HEK293 (cell line): ENCODE results near the gene NCAN.

ENCODE experiments used
- EGR2 ChIP-seq: fragments of 450-650 bp; formaldehyde crosslinking; IDR thresholded peaks from 2 replicates; pipeline ENCODE4 v1.5.1; 2016; ENCODE audit warnings: low read depth, missing biosample characterization, missing genetic modification characterization
- KLF8 ChIP-seq: fragments of 450-650 bp; formaldehyde crosslinking; IDR thresholded peaks from 2 replicates; pipeline ENCODE4 v1.5.1; 2016; ENCODE audit warnings: missing biosample characterization, missing genetic modification characterization
- PRDM1 ChIP-seq: fragments of 450-650 bp; formaldehyde crosslinking; IDR thresholded peaks from 2 replicates; pipeline ENCODE4; 2016; ENCODE audit warnings: missing biosample characterization, missing genetic modification characterization
- SCRT1 ChIP-seq: fragments of 450-650 bp; formaldehyde crosslinking; IDR thresholded peaks from 2 replicates; pipeline ENCODE4 v1.5.1; 2016; ENCODE audit warnings: missing biosample characterization, missing genetic modification characterization, borderline replicate concordance
- ZBTB11 ChIP-seq: fragments of 450-650 bp; formaldehyde crosslinking; conservative IDR thresholded peaks from 2 replicates; pipeline ENCODE4 v1.5.1; 2016; ENCODE audit warnings: low read depth, missing biosample characterization, missing genetic modification characterization
- ZBTB48 ChIP-seq: fragments of 450-650 bp; formaldehyde crosslinking; IDR thresholded peaks from 2 replicates; pipeline ENCODE4 v1.5.1; 2016; ENCODE audit warnings: missing biosample characterization, missing genetic modification characterization
- ZBTB7A ChIP-seq: fragments of 450-650 bp; formaldehyde crosslinking; IDR thresholded peaks from 2 replicates; pipeline ENCODE4 v1.5.1; 2016; ENCODE audit warnings: low read depth, missing biosample characterization, missing genetic modification characterization
- ZEB2 ChIP-seq: fragments of 450-650 bp; formaldehyde crosslinking; IDR thresholded peaks from 2 replicates; pipeline ENCODE4 v1.5.1; 2016; ENCODE audit warnings: missing biosample characterization, missing genetic modification characterization
- ZFP69B ChIP-seq: fragments of 450-650 bp; formaldehyde crosslinking; IDR thresholded peaks from 2 replicates; pipeline ENCODE4 v1.5.1; 2016; ENCODE audit warnings: missing biosample characterization, missing genetic modification characterization
- ZNF112 ChIP-seq: fragments of 450-650 bp; formaldehyde crosslinking; IDR thresholded peaks from 2 replicates; pipeline ENCODE4 v1.5.0; 2017; ENCODE audit warnings: missing biosample characterization, missing genetic modification characterization
- ZNF2 ChIP-seq: fragments of 450-650 bp; formaldehyde crosslinking; IDR thresholded peaks from 2 replicates; pipeline ENCODE4 v1.5.1; 2016; ENCODE audit warnings: missing biosample characterization, missing genetic modification characterization
- ZNF221 ChIP-seq: fragments of 450-650 bp; formaldehyde crosslinking; IDR thresholded peaks from 2 replicates; pipeline ENCODE4 v1.5.1; 2017; ENCODE audit warnings: missing biosample characterization, missing genetic modification characterization, borderline replicate concordance
- ZNF239 ChIP-seq: fragments of 450-650 bp; formaldehyde crosslinking; IDR thresholded peaks from 2 replicates; pipeline ENCODE4 v1.5.1; 2016; ENCODE audit warnings: missing biosample characterization, missing genetic modification characterization
- ZNF324 ChIP-seq: fragments of 450-650 bp; formaldehyde crosslinking; IDR thresholded peaks from 2 replicates; pipeline ENCODE4 v1.5.1; 2016; ENCODE audit warnings: missing biosample characterization, missing genetic modification characterization
- ZNF335 ChIP-seq: fragments of 450-650 bp; formaldehyde crosslinking; conservative IDR thresholded peaks from 2 replicates; pipeline ENCODE4 v1.5.1; 2016; ENCODE audit warnings: missing biosample characterization, missing genetic modification characterization
- ZNF394 ChIP-seq: fragments of 450-650 bp; formaldehyde crosslinking; IDR thresholded peaks from 2 replicates; pipeline ENCODE4 v1.5.1; 2016; ENCODE audit warnings: missing biosample characterization, missing genetic modification characterization, mild to moderate bottlenecking, moderate library complexity, borderline replicate concordance
- ZNF398 ChIP-seq: fragments of 450-650 bp; formaldehyde crosslinking; IDR thresholded peaks from 2 replicates; pipeline ENCODE4 v1.5.1; 2017; ENCODE audit warnings: missing biosample characterization, missing genetic modification characterization
- ZNF473 ChIP-seq: fragments of 450-650 bp; formaldehyde crosslinking; IDR thresholded peaks from 2 replicates; pipeline ENCODE4 v1.5.1; 2017; ENCODE audit warnings: missing biosample characterization, missing genetic modification characterization
- ZNF670 ChIP-seq: fragments of 450-650 bp; formaldehyde crosslinking; IDR thresholded peaks from 2 replicates; pipeline ENCODE4 v1.5.1; 2016; ENCODE audit warnings: missing biosample characterization, missing genetic modification characterization, low read depth
- ZSCAN23 ChIP-seq: fragments of 450-650 bp; formaldehyde crosslinking; IDR thresholded peaks from 2 replicates; pipeline ENCODE4 v1.5.1; 2016; ENCODE audit warnings: missing biosample characterization, missing genetic modification characterization
- TF ChIP-seq, protein P1 (sequence below): fragments of 450-650 bp; formaldehyde crosslinking; IDR thresholded peaks from 2 replicates; pipeline ENCODE4 v1.5.1; 2016; ENCODE audit warnings: missing biosample characterization, missing genetic modification characterization
- TF ChIP-seq, protein P2 (sequence below): fragments of 450-650 bp; formaldehyde crosslinking; IDR thresholded peaks from 2 replicates; pipeline ENCODE4 v1.5.1; 2017; ENCODE audit warnings: missing biosample characterization, missing genetic modification characterization
- TF ChIP-seq, protein P3 (sequence below): fragments of 450-650 bp; formaldehyde crosslinking; IDR thresholded peaks from 2 replicates; pipeline ENCODE4 v1.5.1; 2017; ENCODE audit warnings: missing biosample characterization, missing genetic modification characterization
- TF ChIP-seq, protein P4 (sequence below): fragments of 450-650 bp; formaldehyde crosslinking; IDR thresholded peaks from 2 replicates; pipeline ENCODE4 v1.5.1; 2017; ENCODE audit warnings: missing biosample characterization, missing genetic modification characterization

NCAN gene

GRCh38 chr19:19192078-19192882 is 19.5 kb upstream of the NCAN start, which contains the start of the genes BORCS8 and RFXANK (continued):
- TF ChIP-seq ZBTB11 (tag by site-specific recombination) (peak; percentile 99), ZNF394 (tag by site-specific recombination) (peak; percentile 64), ZNF324 (tag by site-specific recombination) (peak; percentile 90; the same call in 1 of the 2 replicates), ZBTB48 (tag by site-specific recombination) (peak; percentile 85), SCRT1 (tag by site-specific recombination) (no peak), ZSCAN23 (tag by site-specific recombination) (peak; percentile 61; the same call in 1 of the 2 replicates), ZNF398 (tag by site-specific recombination) (peak; percentile 57; the same call in 1 of the 2 replicates), PRDM1 (tag by site-specific recombination) (no peak), ZEB2 (tag by site-specific recombination) (peak; percentile 89), ZNF473 (tag by site-specific recombination) (no peak), ZNF112 (tag by site-specific recombination) (no peak), ZNF239 (tag by site-specific recombination) (peak; percentile 53; the same call in 1 of the 2 replicates), ZNF335 (tag by site-specific recombination) (peak; percentile 67), ZNF2 (tag by site-specific recombination) (peak; percentile 80), KLF8 (tag by site-specific recombination) (peak; percentile 85), ZNF670 (no peak), ZBTB7A (peak; percentile 84; the same call in 1 of the 2 replicates), ZFP69B (peak; percentile 98), ZNF221 (tag by site-specific recombination) (no peak), EGR2 (0 out of 2 replicates have a peak, but pooled peaks have one; percentile 6)
- TF ChIP-seq, protein P1, sequence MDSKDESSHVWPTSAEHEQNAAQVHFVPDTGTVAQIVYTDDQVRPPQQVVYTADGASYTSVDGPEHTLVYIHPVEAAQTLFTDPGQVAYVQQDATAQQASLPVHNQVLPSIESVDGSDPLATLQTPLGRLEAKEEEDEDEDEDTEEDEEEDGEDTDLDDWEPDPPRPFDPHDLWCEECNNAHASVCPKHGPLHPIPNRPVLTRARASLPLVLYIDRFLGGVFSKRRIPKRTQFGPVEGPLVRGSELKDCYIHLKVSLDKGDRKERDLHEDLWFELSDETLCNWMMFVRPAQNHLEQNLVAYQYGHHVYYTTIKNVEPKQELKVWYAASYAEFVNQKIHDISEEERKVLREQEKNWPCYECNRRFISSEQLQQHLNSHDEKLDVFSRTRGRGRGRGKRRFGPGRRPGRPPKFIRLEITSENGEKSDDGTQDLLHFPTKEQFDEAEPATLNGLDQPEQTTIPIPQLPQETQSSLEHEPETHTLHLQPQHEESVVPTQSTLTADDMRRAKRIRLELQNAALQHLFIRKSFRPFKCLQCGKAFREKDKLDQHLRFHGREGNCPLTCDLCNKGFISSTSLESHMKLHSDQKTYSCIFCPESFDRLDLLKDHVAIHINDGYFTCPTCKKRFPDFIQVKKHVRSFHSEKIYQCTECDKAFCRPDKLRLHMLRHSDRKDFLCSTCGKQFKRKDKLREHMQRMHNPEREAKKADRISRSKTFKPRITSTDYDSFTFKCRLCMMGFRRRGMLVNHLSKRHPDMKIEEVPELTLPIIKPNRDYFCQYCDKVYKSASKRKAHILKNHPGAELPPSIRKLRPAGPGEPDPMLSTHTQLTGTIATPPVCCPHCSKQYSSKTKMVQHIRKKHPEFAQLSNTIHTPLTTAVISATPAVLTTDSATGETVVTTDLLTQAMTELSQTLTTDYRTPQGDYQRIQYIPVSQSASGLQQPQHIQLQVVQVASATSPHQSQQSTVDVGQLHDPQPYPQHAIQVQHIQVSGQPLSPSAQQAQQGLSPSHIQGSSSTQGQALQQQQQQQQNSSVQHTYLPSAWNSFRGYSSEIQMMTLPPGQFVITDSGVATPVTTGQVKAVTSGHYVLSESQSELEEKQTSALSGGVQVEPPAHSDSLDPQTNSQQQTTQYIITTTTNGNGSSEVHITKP (tag by site-specific recombination): peak; percentile 87
- TF ChIP-seq, protein P2, sequence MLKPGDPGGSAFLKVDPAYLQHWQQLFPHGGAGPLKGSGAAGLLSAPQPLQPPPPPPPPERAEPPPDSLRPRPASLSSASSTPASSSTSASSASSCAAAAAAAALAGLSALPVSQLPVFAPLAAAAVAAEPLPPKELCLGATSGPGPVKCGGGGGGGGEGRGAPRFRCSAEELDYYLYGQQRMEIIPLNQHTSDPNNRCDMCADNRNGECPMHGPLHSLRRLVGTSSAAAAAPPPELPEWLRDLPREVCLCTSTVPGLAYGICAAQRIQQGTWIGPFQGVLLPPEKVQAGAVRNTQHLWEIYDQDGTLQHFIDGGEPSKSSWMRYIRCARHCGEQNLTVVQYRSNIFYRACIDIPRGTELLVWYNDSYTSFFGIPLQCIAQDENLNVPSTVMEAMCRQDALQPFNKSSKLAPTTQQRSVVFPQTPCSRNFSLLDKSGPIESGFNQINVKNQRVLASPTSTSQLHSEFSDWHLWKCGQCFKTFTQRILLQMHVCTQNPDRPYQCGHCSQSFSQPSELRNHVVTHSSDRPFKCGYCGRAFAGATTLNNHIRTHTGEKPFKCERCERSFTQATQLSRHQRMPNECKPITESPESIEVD (tag by site-specific recombination): no peak
- TF ChIP-seq, protein P3, sequence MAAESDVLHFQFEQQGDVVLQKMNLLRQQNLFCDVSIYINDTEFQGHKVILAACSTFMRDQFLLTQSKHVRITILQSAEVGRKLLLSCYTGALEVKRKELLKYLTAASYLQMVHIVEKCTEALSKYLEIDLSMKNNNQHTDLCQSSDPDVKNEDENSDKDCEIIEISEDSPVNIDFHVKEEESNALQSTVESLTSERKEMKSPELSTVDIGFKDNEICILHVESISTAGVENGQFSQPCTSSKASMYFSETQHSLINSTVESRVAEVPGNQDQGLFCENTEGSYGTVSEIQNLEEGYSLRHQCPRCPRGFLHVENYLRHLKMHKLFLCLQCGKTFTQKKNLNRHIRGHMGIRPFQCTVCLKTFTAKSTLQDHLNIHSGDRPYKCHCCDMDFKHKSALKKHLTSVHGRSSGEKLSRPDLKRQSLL (tag by site-specific recombination): no peak
- TF ChIP-seq, protein P4, sequence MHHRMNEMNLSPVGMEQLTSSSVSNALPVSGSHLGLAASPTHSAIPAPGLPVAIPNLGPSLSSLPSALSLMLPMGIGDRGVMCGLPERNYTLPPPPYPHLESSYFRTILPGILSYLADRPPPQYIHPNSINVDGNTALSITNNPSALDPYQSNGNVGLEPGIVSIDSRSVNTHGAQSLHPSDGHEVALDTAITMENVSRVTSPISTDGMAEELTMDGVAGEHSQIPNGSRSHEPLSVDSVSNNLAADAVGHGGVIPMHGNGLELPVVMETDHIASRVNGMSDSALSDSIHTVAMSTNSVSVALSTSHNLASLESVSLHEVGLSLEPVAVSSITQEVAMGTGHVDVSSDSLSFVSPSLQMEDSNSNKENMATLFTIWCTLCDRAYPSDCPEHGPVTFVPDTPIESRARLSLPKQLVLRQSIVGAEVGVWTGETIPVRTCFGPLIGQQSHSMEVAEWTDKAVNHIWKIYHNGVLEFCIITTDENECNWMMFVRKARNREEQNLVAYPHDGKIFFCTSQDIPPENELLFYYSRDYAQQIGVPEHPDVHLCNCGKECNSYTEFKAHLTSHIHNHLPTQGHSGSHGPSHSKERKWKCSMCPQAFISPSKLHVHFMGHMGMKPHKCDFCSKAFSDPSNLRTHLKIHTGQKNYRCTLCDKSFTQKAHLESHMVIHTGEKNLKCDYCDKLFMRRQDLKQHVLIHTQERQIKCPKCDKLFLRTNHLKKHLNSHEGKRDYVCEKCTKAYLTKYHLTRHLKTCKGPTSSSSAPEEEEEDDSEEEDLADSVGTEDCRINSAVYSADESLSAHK (tag by site-specific recombination): 0 out of 2 replicates have a peak, but pooled peaks have one; percentile 50
